GM12873 (cell line): Measurements from ENCODE around the gene SPRR1A.

Source experiments
- TF ChIP-seq, protein P1 (sequence below): IDR thresholded peaks from 2 replicates; pipeline ENCODE4 v1.5.1; 2012; ENCODE audit warnings: low read depth, mild to moderate bottlenecking, moderate library complexity, low read length, control low read depth; ENCODE audit not compliant: insufficient read depth; ENCODE audit errors: missing control alignments

The SPRR1A gene, protein sequence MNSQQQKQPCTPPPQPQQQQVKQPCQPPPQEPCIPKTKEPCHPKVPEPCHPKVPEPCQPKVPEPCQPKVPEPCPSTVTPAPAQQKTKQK

DNA sequence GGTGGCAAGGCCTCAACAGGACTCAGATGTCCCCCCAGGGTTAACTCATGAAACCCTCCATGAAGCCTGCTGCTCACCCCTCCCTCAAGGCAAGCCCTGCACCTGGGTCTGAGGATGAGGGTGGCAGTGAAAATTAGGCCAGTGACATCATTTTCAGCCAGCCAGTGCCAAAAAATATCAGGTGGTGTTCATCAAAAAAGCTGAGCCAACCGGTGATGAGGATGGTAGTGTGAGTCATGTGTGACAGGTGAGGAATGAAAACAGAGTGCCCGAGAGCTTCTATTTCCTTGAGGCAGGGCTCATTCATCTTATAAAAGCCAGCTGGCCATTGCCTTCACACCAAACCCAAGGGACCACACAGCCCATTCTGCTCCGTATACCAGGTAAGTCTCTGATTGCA, at the start of gene SPRR1A:
TSS of gene SPRR1A (plus strand) at position 339 of the 400 bp plus-strand sequence. CDS start 1,150 bp downstream, outside the sequence.
- TF ChIP-seq, protein P1, sequence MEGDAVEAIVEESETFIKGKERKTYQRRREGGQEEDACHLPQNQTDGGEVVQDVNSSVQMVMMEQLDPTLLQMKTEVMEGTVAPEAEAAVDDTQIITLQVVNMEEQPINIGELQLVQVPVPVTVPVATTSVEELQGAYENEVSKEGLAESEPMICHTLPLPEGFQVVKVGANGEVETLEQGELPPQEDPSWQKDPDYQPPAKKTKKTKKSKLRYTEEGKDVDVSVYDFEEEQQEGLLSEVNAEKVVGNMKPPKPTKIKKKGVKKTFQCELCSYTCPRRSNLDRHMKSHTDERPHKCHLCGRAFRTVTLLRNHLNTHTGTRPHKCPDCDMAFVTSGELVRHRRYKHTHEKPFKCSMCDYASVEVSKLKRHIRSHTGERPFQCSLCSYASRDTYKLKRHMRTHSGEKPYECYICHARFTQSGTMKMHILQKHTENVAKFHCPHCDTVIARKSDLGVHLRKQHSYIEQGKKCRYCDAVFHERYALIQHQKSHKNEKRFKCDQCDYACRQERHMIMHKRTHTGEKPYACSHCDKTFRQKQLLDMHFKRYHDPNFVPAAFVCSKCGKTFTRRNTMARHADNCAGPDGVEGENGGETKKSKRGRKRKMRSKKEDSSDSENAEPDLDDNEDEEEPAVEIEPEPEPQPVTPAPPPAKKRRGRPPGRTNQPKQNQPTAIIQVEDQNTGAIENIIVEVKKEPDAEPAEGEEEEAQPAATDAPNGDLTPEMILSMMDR, result no peak

DNA sequence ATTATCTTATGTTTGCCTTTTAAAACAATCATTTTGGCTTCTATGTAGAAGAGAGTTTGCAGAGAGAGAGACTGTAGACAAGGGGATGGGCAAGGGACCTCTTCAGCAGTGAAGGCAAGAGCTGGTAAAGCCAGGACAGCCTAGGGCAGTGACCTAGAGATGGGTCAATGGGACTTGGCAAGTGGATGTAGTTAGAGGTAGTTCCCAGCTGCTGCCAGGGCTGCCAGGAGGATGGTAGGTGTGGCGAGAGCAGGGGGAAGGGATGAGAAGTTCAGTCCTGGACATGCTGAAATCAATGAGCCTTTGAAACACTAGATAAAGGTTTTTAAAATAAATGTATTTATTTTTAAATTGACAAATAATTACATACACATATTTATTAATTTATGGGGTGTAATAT, 43.3 kb upstream of the SPRR1A start:
- TF ChIP-seq, protein P1, result no peak

DNA sequence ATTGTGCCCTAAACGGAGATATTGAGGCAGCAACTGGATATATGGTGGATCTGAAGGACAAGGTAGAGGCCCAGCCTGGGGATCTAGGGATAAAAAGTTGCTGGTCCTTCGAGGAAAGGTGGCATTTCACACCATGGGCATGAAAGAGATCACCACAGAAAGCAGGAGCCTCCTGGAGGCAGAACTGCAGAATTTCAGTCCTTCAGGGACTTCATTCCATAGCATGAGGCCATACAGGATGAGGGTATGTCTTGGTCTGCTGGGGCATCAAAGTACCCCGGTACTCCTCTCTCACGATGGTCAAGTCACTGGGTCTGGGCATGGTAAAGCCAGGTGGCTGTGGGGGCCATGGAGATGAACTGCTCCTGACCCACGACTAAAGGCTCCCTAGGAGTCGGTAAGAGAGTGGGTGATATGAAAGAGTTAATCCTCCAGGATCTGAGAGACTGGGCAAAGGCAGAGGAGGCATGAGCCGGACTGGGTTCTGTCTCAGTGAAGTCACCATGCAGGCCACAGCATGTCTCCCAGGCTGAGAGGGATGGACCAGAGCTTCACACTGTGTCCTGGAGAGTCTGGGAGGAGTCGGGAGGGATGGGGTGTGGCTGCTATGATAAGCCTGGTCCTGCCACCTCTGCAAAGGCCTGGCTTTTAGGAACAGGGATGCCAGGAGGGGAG, 42.7 kb upstream of the SPRR1A start:
- TF ChIP-seq, protein P1, result peak; percentile 5

DNA sequence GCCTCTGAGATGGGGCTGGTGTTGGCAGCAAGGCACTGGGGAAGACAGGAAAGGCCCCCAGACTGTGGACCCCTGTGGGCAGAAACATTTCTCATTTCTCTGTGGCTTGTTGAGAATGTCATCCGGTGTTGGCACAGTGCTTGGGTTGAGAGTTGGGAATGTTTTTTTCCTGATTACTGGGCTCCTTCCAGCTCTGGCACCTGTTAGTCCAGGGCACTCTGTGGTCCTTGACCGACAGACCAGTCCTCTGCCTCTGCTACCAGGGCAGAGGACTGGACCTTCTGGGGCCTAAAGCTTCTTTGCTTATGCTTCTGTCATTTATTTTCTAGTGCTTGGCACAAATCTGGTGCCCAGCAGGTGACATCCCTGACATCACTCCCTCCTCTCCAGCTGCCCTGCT, 41.7 kb upstream of the SPRR1A start:
- TF ChIP-seq, protein P1, result no peak

DNA sequence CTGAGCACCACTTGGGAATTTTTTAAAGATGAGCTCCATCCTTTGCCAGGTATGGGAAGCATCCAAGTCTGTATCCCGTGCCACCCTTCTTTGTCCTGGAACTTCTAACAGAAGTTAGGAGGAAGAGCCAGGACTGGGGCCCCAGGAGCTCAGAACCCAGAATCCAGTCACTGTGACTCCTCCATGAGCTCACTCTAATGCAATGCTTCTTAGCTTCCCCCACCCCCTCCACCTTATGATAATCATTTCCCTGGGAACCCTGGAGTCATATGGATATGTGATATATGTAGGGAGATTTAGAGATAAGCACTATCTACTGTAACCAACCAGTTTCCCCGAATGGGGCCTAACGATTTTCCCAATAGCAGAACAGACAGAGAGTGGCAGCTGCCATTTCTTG, 37.6 kb upstream of the SPRR1A start:
- TF ChIP-seq, protein P1, result no peak

DNA sequence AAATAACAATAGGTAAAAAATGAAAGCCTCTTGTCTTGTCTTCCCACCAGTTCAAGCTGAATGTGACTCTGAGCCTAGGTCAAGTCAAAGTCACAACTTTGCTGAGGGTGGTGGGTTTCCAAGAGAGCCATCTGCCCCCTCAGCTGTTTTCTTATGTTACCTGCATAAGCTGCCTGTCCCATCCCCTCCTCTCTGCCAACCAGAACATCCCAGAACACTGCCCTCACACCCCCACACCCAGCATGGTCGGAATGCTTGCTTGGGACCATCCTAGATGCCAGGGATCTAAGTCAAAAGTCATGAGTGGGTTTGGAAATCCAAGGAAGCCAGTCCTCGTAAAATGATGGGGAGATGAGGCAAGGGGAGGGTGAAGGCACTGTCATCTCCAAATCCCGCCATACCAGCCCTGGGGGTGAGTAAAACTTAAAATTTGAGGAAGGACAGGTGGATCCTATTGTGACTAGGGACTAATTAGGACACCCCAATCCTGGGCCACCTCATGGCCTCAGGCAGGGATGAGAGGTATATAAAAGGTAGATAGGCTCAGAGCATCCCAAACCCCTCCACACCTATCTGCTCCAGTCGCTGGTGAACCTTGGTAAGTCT, 37.1 kb upstream of the SPRR1A start, which contains the start of gene SPRR5:
TSS of gene SPRR5 (plus strand) at position 556 of the 606 bp plus-strand sequence. CDS start 1,349 bp downstream, outside the sequence.
- TF ChIP-seq, protein P1, result no peak

DNA sequence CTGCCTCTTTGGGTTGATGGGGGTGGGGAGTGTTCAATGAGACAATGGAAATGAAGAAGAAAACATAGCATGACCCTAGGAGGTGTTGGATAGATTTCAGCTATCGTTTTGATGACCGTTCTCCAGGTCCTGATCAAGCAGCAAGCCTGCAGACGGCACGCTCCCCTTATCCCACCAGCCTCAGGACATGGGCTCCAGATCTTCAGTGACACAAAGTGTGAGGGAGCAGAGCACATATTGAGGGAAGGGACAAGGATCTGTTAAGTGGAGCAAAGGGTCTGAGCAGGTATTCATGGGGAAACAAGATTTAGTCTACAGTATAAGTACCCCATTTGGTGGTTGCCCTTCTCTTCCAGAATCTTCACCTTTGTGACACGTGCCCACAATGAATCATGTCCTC, 32.2 kb upstream of the SPRR1A start:
- TF ChIP-seq, protein P1, result no peak
